PC-3 (cell line): ENCODE results near the gene TRPC4AP.
A peak's percentile ranks its signal among the peaks of the same experiment; 100 is the strongest.

ENCODE experiments used
- EZH2 ChIP-seq: fragments of 300-600 bp; sonication (generic); IDR thresholded peaks from one replicate; pipeline ENCODE4 v1.6.1; 2017; ENCODE audit warnings: antibody characterized with exemption, mild to moderate bottlenecking, low read length; ENCODE audit not compliant: unreplicated experiment
- EZH2phosphoT487 ChIP-seq: fragments of 300-600 bp; sonication (generic); IDR thresholded peaks from 2 replicates; pipeline ENCODE4 v1.6.1; 2018; ENCODE audit warnings: mild to moderate bottlenecking, antibody characterized with exemption, low read length, borderline replicate concordance
- TF ChIP-seq, protein P1 (sequence below): fragments of 300-600 bp; sonication (generic); conservative IDR thresholded peaks from 2 replicates; pipeline ENCODE4 v1.5.1; 2017; ENCODE audit warnings: antibody characterized with exemption, low read depth, mild to moderate bottlenecking, low read length

DNA sequence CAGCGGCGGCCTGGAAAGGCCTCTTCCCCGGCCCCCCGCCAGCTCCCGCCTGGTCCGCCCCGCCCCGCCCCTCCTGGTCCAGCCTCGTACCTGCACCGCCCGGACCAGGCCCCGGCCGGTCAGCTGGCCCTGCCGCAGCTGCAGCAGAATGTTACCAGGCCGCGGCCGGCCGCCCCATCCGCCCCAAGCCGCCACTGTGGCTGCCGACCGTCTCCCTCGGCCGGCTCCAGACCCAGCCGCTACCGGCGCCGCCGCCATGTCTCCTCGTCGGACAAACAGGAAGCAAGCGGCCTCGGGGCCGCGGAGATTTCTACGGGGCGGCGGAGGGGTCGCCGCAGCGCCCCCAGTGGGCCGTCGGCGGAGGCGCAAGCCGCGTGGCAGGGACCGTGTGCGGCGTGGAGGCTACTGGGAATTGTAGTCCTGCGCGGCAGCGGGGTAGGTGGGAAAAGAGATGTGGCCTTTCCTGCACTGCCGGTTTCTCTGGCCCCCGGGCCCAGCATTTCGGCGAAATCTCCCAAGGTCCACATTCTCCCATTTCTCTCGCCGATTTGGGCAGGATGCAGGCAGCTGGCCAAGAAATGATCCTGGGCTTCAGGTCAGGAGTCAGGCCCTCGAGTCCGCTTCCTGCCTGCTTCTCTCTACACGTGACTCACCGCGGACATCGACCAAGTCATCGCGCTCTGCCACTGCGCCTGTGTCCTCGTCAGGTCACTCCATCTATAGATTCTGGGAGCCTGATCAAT is at the start of gene TRPC4AP:
- TF ChIP-seq, protein P1, sequence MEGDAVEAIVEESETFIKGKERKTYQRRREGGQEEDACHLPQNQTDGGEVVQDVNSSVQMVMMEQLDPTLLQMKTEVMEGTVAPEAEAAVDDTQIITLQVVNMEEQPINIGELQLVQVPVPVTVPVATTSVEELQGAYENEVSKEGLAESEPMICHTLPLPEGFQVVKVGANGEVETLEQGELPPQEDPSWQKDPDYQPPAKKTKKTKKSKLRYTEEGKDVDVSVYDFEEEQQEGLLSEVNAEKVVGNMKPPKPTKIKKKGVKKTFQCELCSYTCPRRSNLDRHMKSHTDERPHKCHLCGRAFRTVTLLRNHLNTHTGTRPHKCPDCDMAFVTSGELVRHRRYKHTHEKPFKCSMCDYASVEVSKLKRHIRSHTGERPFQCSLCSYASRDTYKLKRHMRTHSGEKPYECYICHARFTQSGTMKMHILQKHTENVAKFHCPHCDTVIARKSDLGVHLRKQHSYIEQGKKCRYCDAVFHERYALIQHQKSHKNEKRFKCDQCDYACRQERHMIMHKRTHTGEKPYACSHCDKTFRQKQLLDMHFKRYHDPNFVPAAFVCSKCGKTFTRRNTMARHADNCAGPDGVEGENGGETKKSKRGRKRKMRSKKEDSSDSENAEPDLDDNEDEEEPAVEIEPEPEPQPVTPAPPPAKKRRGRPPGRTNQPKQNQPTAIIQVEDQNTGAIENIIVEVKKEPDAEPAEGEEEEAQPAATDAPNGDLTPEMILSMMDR: peak; percentile 92
- no peak for TF ChIP-seq EZH2
- no peak for TF ChIP-seq EZH2phosphoT487
